ENCODE measurements around the gene TOM1. TPM values are rescaled to one million over a fixed set of nuclear protein-coding genes. Genes with fewer than 3 reads are reported as not detected.

TOM1 gene
- polyA plus RNA-seq, 1 of the 3 experiments (the other 2 are of a cell fraction), result 26.9 TPM

- 78% methylated on average over 5 of the region's 5 CpGs for WGBS (ENCODE audit: low lambda C conversion rate)
- no peak overlapping the region for H3K4me2 ChIP-seq
- H3K4me1 ChIP-seq (ENCODE audit: control insufficient read depth in 1 of 2, insufficient read depth in 2 of 2, low read depth in 1 of 2, low read length in 1 of 2), result no peaks in the 10 kb centered on the region
- ChIA-PET CTCF (interaction anchor here (1.6 kb wide), 1 partner anchor 40 kb away, joined by 6 read pairs; no protein-coding TSS in a partner anchor), POLR2A (no interaction called here)
- no peak overlapping the region for H2AFZ ChIP-seq (ENCODE audit: low read depth)
- no peaks in the 10 kb centered on the region for H3K79me2 ChIP-seq (ENCODE audit: insufficient read depth)
- H3K9ac ChIP-seq, result no peak overlapping the region
- H3K9me3 ChIP-seq, result no peaks in the 10 kb centered on the region
- TF ChIP-seq RFX5 (IDR thresholded peaks at IDR 0.05; ENCODE audit: low read length) (no peak), EP300 (IDR thresholded peaks at IDR 0.05; ENCODE audit: borderline replicate concordance in 1 of 2, low read depth in 1 of 2, low read length in 1 of 2) (no peak), FOSL2 (IDR thresholded peaks at IDR 0.05; ENCODE audit: borderline replicate concordance, low read depth) (no peak), FOXM1 (IDR thresholded peaks at IDR 0.05; ENCODE audit: low read depth) (no peak), POLR2AphosphoS5 (IDR thresholded peaks at IDR 0.05; ENCODE audit: low read depth, low read length) (no peak), CTCF (IDR thresholded peaks at IDR 0.05) (no peak), ZBTB33 (IDR thresholded peaks at IDR 0.05; ENCODE audit: borderline replicate concordance, low read depth) (no peak), CHD2 (IDR thresholded peaks at IDR 0.05; ENCODE audit: low read length, partially characterized antibody) (no peak), PBX3 (IDR thresholded peaks at IDR 0.05) (no peak), FOXJ3 (CRISPR knock-in tag; IDR thresholded peaks at IDR 0.05) (no peak)
- peaks cover 4% of the 10 kb centered on the region for H3F3A ChIP-seq (replicated peaks; ENCODE audit: insufficient read depth)
- H3K4me3 ChIP-seq (ENCODE audit: low read depth in 2 of 2, low read length in 1 of 2), result no peak overlapping the region
- H4K20me1 ChIP-seq (ENCODE audit: insufficient read depth), result no peaks in the 10 kb centered on the region
- H3K27me3 ChIP-seq (ENCODE audit: insufficient read depth), result no peaks in the 10 kb centered on the region
- no peak for DNase-seq
- H3K9me2 ChIP-seq, result no peaks in the 10 kb centered on the region
- no peak overlapping the region for H3K27ac ChIP-seq (ENCODE audit: low read depth in 2 of 2, low read length in 1 of 2)
- peaks cover 0 to 9% of the 10 kb centered on the region in 2 experiments for H3K36me3 ChIP-seq (replicated peaks in 1 of 2; ENCODE audit: control insufficient read depth in 1 of 2, insufficient read depth in 2 of 2, low read length in 1 of 2)
These were observed 91.2 kb downstream of the TOM1 start for GRCh38 chr22:35390933-35391332.

- CTCF ChIA-PET, result interaction anchor here (0.9 to 1.6 kb wide), 2 partner anchors 31 to 41 kb away, joined by 3 to 6 read pairs; no protein-coding TSS in a partner anchor
- H3K27ac ChIP-seq (ENCODE audit: low read depth in 2 of 2, low read length in 1 of 2), result no peak overlapping the region
- H4K20me1 ChIP-seq (ENCODE audit: insufficient read depth), result no peaks in the 10 kb centered on the region
- H3K4me3 ChIP-seq (ENCODE audit: low read depth in 2 of 2, low read length in 1 of 2), result no peak overlapping the region
- peaks cover 0 to 9% of the 10 kb centered on the region in 2 experiments for H3K36me3 ChIP-seq (replicated peaks in 1 of 2; ENCODE audit: control insufficient read depth in 1 of 2, insufficient read depth in 2 of 2, low read length in 1 of 2)
- H2AFZ ChIP-seq (ENCODE audit: low read depth), result no peak overlapping the region
- no peaks in the 10 kb centered on the region for H3K9me3 ChIP-seq
- POLR2A ChIA-PET, result no interaction called here
- H3K4me1 ChIP-seq (ENCODE audit: control insufficient read depth in 1 of 2, insufficient read depth in 2 of 2, low read depth in 1 of 2, low read length in 1 of 2), result no peaks in the 10 kb centered on the region
- no peaks in the 10 kb centered on the region for H3K9me2 ChIP-seq
- no peak for DNase-seq
- no peaks in the 10 kb centered on the region for H3K27me3 ChIP-seq (ENCODE audit: insufficient read depth)
- H3K9ac ChIP-seq, result no peak overlapping the region
- no peaks in the 10 kb centered on the region for H3K79me2 ChIP-seq (ENCODE audit: insufficient read depth)
- peaks cover 4% of the 10 kb centered on the region for H3F3A ChIP-seq (replicated peaks; ENCODE audit: insufficient read depth)
- TF ChIP-seq TAF1 (IDR thresholded peaks at IDR 0.05; ENCODE audit: borderline replicate concordance, low read depth, low read length) (no peak), PBX3 (IDR thresholded peaks at IDR 0.05) (no peak), CTCF (IDR thresholded peaks at IDR 0.05) (no peak), GATA2 (CRISPR knock-in tag; IDR thresholded peaks at IDR 0.05) (no peak)
- WGBS (ENCODE audit: low lambda C conversion rate), result 100% methylated on average over 2 of the region's 2 CpGs
- H3K4me2 ChIP-seq, result no peak overlapping the region
These were observed 92.7 kb downstream of the TOM1 start for GRCh38 chr22:35392357-35392756.

Measured in SK-N-SH (cell line).